K562 (cell line): Measurements from ENCODE around the gene UCKL1.

Experiments used
- E2F8 ChIP-seq: fragments of 450-650 bp; IDR thresholded peaks from 2 replicates; pipeline ENCODE4 v1.7.1; 2018; ENCODE audit warnings: mild to moderate bottlenecking, low read depth; ENCODE audit not compliant: partially characterized antibody
- FOXK2 ChIP-seq, 2 experiments: fragments of 450-650 bp; IDR thresholded peaks in 1 of 2; conservative IDR thresholded peaks in 1 of 2; 2 replicates each; pipeline ENCODE4 v1.6.1; 2016; ENCODE audit warnings: low read depth in 2 of 2, mild to moderate bottlenecking in 1 of 2
- MAFK ChIP-seq: IDR thresholded peaks from 2 replicates; pipeline ENCODE4 v1.6.1; 2011; ENCODE audit warnings: low read length, improper control_type of control experiment
- POLR2A ChIP-seq: fragments of 450-650 bp; conservative IDR thresholded peaks from 2 replicates; pipeline ENCODE4 v1.6.1; 2016
- POLR2AphosphoS5 ChIP-seq: IDR thresholded peaks from 2 replicates; pipeline ENCODE4 v1.6.1; 2011; ENCODE audit warnings: mild to moderate bottlenecking, low read depth, low read length, moderate library complexity; ENCODE audit not compliant: control insufficient read depth, insufficient read depth
- SAP30 ChIP-seq: fragments of 200-600 bp; sonication (generic); IDR thresholded peaks from 2 replicates; pipeline ENCODE4 v1.6.1; 2012; ENCODE audit warnings: borderline replicate concordance, low read depth, mild to moderate bottlenecking, moderate library complexity, low read length, control low read depth, inconsistent platforms; ENCODE audit not compliant: insufficient read depth, poor library complexity, severe bottlenecking
- SP1 ChIP-seq: sonication (generic); formaldehyde crosslinking; IDR thresholded peaks from 2 replicates; pipeline ENCODE4 v1.8.1; 2022; ENCODE audit warnings: mild to moderate bottlenecking, missing genetic modification reagents
- ZFPM2 ChIP-seq: fragments of 250-450 bp; sonication (Bioruptor Pico); IDR thresholded peaks from 2 replicates; pipeline ENCODE4 v1.5.1; 2022; ENCODE audit warnings: mild to moderate bottlenecking

- TF ChIP-seq E2F8 (no peak), ZFPM2 (CRISPR knock-in tag) (no peak), POLR2A (no peak), SP1 (CRISPR knock-in tag) (no peak), POLR2AphosphoS5 (no peak), MAFK (no peak), SAP30 (no peak), FOXK2 (conservative IDR thresholded peaks at IDR 0.05 in 1 of 2, IDR thresholded peaks at IDR 0.05 in 1 of 2; ENCODE audit: low read depth in 2 of 2) (no peak)
Measured at GRCh38 chr20:64000906-64001305, 44.7 kb upstream of the UCKL1 start.
